NCI-H345 (cell line): ENCODE results near the gene BMI1.

Experiments used
- DNase-seq: peaks from one replicate; lab custom pipeline; 2025; lab: John Stamatoyannopoulos, UW

Gene BMI1

DNA sequence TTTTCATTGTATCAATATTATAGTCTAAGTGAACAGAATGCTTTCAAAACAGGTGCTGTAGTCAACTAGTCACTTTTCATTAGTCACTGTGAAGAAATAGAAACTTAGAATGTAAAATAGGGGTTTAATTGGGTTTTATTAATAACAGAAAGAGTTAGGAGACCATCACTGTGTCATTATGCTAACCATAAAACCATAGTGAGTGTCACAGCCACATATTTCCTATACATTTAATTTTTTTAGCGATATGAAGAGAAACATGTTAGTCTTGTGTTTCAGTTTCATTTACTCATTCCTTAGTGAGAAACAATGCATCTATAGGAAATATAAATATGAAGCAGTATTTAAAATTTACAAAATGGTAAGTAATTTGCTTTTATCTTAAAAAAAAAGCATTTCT, 46.6 kb downstream of the BMI1 start:
- no peak for DNase-seq

DNA sequence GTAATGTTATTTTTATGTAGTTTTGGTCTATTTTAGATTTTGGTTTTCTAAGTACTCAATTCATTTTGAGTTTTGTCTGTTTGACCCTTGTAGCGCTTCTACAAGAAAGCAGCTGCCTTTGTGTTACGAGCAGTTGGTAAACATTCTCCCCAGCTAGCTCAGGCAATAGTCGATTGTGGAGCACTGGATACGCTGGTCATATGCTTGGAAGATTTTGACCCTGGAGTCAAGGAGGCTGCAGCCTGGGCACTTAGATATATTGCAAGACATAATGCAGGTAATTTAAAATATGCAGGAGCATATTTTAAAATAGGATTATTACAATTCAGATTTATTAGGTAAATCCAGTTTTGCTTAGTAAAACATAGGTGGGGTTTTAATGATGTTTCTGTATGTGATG, 47.5 kb downstream of the BMI1 start:
- no peak for DNase-seq

DNA sequence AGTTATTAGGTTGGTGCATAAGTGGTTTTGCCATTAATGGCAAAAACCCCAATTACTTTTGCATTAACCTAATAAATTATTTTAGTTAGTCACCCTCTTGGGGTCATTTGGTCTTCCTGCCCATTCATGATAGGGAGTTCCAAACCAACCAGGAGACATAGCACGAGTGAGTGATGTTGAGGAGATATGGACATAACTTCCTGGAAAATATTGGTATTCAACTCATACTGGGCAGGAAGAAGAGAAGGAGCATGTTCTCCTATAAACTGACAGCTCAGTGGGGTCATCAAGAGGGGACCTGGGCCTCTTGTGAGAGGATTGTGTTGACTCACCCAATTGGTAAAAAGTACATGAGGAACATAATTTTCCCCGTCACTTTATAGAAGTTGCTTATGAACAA, 48.1 kb downstream of the BMI1 start:
- no peak for DNase-seq

DNA sequence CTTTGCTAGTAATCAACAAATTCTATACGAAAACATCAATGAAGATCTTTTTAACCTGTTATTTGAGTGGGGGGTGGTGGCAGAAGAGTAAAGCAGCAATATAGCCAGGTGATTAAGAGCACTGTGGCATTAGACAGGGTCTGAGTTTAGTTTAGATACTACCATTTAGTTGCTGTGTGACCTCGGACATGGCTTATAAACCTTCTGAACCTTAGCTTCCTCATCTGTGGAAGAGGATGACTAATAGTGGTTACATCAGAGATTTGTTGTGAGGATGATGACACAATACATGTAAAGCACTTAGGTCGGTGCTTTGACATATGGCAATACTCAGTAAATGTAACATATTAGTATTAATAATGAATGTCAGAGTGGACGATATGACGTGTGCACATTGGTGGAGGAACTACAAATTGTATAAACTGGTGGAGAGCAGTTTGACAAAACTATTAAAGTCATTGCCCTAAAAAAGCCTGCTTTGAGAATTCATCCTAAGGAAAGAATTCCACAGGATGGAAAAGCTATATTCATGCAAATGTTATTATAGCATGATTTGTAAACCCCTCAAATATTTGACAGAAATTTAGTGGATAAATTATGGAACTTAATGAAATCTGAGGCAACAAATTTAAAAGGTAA, 48.7 kb downstream of the BMI1 start:
- no peak for DNase-seq

DNA sequence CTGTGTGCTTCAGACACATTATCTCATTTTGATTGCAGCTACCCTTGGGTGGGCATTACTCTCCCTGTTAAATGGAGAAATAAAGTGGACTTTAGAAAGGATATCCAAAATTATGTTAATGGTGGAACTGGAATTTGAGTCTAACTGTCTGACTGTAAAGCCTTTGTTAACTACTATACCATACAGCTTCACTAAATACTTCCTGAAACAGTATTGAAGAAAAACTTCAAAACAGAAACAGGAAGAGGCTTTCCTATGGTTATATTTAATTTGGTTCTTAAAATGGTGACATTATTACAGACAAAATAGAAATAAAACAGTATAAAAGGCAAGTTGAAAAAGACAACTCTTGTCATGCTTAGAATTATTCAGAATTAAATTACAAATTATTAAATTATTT, 49.4 kb downstream of the BMI1 start:
- DNase-seq: no peak

DNA sequence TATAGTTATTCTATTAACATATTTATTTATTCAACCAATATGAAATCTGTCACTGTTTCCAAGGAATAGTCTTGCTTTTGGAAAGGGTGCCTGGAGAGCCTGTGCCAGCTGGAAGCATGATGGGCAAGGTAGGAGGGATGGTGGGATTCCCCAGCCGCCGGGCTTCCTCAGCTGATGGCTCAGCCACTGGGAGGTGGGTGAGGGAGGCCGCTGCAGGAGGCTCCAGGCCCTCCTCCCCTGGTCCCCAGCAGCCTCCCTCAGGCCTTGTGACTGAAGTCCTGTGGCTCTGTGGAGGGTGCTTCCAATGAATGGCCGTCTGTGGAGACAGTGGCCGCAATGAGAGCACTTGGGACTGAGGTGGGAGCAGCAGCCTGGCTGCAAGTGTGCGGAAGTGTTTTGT, 51.4 kb downstream of the BMI1 start:
- DNase-seq: no peak

DNA sequence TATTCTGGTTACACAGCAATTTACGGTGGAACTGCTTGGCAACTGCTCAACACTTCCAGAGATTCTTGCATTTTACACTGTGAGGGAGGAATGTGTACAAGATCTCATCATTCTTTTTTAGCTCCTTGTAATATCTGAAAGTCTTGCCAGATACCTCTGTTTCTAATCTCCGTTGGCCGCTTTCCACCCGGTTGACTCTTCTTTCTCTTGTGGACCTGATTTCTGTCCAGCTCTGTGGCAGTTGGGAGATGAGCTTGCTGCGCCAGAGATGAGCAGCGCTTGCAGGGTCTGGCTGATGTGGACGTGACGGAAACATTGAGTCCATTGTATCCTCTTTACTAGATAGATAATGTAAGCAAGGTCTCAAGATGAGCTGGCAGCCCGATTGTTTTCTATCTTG, 52.0 kb downstream of the BMI1 start:
- no peak for DNase-seq

DNA sequence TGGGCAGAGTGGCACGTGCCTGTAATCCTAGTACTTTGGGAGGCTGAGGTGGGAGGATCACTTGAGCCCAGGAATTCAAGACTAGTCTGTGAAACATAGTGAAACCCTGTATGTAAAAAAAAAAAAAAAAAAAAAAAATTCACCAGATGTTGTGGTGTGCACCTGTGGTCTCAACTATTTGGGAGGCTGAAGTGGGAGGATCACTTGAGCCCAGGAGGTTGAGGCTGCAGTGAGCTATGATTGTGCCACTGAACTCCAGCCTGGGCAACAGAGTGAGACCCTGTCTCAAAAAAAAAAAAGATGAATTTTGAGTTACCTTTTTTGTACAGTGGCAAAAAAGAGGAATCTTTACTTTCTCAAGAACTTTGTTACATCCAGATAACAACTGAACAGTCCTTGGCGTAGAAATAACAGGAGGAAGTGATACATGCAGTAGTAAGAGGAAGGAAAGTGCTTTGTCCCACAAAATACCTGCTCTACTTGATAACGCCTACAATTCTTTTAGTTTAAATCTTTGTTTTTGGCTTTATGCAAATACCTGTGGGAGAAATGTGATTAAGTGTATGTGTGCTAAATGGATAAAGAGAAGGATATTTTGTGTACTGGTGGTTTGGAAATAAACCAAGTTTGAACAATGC, 53.7 kb downstream of the BMI1 start:
- DNase-seq: no peak

DNA sequence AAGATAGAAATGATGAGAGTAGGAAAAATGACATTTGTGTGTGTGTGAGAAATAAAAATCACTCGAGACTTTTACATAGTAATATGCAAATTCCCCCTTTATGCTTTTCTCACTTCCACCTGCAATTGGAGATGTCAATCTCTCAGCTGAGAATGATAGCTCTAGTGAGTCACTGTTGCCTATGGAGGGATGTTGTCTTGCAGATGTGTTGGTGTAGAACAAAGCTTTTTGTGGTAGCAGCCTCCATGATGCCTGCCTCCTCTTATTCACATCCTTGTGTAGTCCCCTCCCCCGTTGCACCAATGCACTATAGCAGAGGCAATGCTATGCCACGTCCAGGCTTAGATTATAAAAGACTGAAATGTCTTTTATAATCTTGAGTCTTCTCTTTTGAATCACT, 58.2 kb downstream of the BMI1 start:
- no peak for DNase-seq
